Astrocyte of the hippocampus (primary cell): ENCODE data around the gene PODXL.

ENCODE experiments used
- DNase-seq: peaks from one replicate; pipeline ENCODE4 v3.0.0; 2011; ENCODE audit warnings: low read depth, low spot score

Gene PODXL

GRCh38 chr7:131556053-131556908, at the start of gene PODXL:
TSS of gene PODXL (minus strand) at chr7:131556628. CDS start at chr7:131556359, 269 bp downstream.
- DNase-seq = peak; percentile 77

DNA sequence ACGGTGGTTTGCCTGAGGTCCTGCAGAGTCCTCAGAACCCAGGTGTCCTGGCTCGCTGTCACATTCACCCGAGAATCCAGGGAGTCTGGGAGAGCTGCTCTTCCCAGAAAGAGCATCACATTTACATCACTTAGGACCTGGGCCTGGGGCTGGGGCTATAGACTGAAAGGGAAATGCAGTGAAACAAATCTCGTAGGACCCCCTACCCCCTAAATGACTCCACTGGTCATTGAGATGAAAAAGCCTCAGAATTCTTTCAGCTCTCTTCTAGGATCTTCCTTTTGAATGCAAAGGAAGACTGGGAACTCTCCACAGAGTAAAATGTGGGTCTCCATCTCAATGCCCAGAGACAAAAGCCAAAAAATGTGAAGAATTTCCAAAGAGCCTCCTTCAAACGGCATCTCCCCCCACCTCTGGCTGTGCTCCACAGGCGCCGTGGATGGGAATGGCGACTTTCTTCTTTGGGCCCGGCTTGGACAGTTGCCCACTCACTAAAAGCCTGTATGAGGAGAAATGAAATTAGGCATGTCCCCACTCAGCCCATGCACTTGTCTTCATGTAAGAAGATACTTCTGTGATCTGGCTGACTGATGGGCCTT, 49.0 kb upstream of the PODXL start:
- peak; percentile 77 for DNase-seq

GRCh38 chr7:131604841-131605279, 48.4 kb upstream of the PODXL start:
- DNase-seq = no peak

DNA sequence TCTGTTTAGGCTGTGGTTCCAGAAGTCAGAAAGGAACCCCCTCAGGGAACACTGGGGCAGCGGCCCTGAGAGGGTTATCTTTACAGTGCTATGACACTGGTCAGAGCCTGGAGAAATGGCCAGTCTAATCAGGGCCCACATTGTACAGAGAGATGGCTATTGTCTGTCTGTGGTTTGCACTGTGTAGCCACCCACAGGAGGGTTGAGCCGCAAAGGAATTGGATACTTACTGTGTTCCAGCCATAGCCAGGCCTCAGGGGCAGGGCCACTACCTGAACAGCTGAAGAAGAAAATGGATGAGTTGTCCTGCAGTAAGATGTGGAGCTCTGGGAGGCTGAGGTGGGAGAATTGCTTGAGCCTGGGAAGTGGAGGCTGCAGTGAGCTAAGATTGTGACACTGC, 47.5 kb upstream of the PODXL start:
- no peak for DNase-seq

- DNase-seq = no peak
Measured at GRCh38 chr7:131602994-131603372, 46.6 kb upstream of the PODXL start.

- DNase-seq = no peak
Measured at GRCh38 chr7:131602304-131602993, 46.0 kb upstream of the PODXL start.

DNA sequence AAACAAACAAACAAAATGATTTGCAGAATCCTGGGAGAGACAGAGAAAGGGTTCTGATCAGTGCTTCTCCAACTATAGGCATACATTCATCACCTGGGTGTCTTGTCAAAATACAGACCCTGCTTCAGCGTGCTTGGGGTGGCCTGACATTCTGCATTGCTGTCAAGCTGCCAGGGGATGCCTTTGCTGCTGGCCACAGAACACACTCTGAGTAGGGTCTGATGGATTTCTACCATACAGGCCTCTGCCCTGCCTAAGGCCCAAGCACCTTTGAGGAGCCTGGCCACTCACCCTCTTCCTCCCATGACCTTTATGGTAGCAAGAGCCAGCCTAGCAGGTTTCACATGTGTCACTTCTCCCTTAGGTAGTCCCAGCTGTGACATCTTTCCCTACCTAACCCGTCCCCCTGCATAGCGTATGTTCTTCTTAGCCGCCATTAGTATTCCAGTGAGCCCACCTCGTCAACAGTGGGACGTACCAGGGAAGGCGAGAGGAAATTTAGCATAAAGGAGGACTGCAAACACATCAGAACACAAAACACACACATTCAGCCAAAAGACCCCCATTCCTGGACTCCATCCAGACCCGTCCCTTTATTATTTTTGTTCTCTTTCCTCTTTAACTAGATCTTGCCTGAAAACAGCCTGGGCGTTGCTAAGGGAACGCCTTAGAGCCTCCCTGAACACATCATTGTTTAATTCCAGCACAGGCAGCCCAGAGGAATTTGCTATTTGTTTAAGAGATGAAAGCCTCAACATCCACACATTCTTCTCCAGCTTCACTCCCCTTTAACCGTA, 43.9 kb upstream of the PODXL start:
- DNase-seq = peak; percentile 92

- no peak for DNase-seq
Measured at GRCh38 chr7:131596785-131597184, 40.4 kb upstream of the PODXL start.

DNA sequence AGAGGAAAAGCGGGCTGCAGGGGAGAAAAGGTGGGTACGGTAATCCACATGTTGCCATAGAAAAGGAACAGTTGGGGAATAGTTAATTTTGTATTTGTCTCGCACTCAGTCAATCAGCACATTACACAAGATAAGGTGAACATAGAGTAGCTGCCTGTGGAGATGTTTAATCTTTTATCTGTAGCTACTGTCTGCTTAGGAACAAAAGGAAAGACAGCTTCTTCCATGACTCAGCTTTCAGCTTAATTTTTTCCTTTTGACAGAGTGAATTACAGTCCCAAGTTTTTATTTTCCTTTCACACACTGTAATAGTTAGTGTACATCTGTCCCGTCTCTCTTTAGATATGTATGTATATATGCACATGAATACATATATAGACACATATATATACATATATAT, 39.3 kb upstream of the PODXL start:
- DNase-seq = no peak

DNA sequence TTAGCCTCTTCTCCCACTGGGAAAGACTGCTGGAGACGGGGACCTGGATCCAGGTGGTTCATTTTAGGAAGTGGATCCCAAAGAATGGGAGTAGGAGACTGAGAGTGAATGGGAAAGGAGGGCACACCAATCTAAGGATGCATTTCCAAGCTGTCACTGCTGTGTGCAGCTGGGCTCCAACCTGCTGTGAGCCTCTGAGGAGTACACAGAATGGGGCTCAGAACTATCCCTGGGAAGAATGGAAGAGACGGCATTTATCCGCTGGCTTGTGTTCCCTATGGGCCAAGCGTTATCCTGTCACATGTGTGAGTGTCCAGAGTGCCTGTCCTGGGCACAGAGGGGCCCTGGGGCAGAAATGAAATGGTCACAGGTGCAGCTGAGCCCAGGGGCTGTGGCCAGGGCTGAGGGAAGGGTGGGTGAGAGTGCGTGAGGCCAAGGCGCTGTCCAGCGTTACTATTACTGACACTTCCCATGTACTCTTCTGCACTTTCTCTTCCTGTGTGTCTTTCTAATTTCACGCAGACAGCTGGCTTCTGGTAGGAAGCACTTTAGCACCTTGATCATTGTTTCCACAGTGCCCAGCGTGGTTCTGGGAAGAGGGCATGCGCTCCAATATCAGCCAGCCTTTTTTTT, 35.4 kb upstream of the PODXL start:
- DNase-seq = no peak

DNA sequence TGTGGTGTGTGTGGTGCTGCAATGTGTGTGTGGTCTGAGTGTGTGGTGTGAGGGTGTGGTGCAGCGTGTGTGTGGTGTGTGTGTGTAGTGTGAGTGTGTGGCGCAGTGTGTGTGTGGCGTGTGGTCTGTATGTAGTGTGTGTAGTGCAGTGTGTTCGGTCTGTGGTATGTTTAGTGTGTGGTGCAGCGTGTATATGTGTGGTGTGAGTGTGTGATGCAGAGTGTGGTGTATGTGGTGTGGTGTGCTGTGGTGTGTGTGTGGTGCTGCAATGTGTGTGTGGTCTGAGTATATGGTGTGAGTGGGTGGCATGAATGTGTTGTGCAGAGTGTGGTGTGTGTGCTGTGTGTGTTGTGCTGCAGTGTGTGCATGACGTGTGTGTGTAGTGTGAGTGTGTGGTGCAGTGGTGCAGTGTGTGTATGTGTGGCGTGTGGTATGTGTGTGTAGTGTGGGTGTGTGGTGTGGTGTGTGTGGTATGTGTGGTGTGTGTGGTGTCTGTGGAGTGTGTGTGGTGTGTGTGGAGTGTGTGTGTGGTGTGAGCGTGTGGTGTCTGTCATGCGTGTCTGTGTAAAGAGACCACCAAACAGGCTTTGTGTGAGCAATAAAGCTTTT, 31.0 kb upstream of the PODXL start:
- no peak for DNase-seq

DNA sequence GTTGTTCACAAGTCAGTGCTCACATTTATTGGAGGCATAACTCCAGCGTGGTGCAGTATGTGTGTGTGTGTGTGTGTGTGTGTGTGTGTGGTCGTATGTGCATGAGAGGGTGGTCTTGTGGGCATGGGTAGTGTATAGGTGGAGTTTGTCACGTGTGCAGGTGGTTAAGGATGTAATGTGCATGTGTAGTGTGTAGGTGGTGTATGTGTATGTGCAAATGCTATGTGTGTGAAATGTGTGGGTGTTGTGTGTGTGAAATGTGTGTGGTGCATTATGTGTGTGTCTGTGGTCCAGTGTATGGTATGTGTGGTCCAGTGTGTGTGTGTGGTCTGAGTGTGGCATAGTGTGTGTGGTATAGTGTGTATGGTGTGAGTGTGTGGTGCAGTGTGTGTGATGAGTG, 30.3 kb upstream of the PODXL start:
- DNase-seq = no peak

DNA sequence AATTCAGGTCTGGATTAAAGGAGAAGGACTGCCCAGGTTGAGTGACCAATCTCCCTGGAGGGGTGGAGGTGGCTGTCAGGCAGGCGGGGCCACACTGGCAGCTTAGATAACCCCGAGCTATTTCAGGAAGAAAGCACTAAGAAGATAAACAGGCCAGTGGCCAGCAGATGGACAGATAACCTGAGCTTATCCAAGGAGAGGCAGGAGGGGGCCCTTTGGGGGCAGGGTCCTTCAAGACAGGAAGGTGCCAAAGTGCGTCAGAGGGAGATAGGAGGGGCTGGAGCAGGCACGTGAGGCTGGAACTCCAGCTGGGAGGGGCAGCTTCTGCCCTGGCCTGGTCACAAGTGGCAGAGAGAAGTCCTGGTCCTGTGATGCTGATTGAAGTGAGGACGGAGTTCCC, 29.8 kb upstream of the PODXL start:
- no peak for DNase-seq

DNA sequence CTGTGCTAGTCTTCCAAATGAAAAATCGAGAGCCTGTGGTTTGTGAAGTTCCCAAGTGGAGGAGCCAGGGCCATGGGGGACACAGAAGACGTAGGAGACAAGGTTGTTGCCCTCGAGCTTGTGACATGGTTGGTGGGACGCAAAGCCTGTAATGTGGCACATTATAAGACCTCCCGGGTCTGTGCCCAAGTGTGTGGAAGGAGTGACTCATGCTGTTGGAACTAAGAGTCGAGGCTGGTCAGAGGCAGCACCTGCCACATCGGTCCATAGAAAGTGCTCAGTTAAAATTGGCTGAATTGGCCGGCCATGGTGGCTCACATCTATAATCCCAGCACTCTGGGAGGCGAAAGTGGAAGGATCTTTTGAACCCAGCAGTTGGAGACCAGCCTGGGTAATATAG, 27.0 kb upstream of the PODXL start:
- peak; percentile 65 for DNase-seq

- DNase-seq = peak; percentile 67
Measured at GRCh38 chr7:131581241-131582051, 25.0 kb upstream of the PODXL start.

DNA sequence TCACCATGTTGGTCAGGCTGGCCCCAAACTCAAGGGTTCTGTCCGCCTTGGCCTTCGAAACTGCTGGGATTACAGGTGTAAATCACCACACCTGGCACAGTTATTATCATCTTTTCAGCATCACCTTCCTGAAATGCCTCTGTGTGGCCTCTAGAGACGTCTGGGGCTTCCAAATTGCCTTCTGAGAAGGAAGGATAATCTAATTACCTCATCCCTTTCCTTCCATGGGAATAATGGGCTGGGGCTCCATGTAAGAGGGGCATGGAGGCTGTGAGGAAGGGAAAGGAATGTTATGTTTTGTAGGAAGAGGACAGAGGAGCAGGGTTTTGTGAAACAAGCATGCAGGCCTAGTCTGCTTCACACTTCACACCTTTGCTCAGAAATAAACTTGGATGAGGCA, 22.2 kb upstream of the PODXL start:
- DNase-seq = no peak

DNA sequence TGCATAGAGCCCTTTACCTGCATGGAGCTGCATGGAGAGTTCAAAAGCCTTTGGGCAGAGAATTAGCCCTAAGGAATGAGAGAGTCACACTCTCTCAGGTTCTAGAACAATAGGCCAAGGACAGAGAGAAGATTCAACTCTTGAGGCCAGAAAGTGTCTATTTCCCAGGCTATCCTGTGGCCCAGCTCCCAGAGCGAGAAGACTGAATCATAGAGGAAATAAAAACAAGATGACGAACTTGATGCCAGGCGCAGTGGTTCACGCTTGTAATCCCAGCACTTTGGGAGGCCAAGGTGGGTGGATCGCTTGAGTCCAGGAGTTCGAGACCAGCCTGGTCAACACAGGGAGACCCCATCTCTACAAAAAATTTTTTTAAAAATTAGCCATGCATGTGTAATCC, 18.3 kb upstream of the PODXL start:
- no peak for DNase-seq

DNA sequence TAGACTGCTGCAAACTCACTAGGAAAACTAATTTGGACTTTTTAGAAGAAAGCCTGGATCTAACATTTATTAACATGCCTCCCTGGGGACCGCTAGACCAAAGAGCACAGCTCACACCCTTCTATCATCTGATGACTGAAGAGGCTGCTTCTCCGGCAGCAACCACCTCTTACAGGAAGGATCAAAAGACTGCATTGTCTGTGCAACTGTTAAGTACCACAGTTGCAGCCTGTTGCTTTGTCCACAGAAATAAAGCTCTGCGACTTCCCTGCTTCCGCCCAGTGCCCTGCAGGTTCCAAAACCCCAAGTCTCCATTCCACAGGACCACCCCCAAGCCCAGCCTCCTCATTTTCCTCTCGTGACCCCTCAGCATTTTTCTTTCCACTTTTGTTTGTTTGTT, 14.0 kb upstream of the PODXL start:
- no peak for DNase-seq

GRCh38 chr7:131568970-131569369, 12.5 kb upstream of the PODXL start:
- DNase-seq = no peak

GRCh38 chr7:131568510-131568909, 12.1 kb upstream of the PODXL start:
- DNase-seq = no peak
